ENCODE results near the gene CPE. TPM values are rescaled to one million over a fixed set of nuclear protein-coding genes. Genes with fewer than 3 reads are reported as not detected.
A peak's percentile ranks its signal among the peaks of the same experiment; 100 is the strongest.

Gene CPE
- total RNA-seq, 1 donor from 2014 or later = 43.6 TPM

DNA sequence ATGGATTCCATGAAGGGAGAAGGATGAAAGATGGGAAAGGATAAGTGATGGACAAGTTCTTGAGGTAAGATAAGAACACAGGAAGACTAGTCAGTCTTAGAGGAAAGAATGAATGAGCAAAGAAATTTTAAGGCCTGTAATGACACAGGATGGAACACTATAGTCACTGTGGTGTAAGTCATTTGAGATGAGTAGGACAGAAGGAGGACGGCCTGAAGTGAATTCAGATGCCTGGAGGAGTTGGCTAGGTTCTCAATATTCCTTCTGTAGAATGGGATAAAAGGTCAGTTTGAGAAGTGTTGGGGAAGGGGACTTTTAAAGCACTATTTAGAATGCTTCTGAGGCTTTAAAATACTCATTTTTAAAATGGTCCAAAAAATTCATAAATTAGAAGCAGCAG, 47.4 kb upstream of the CPE start:
- peaks cover 96% of the 10 kb centered on the region for H3K79me2 ChIP-seq (ENCODE audit: low read depth)
- peak overlapping the region; percentile 18 for H3K9ac ChIP-seq
- peaks cover 86% of the 10 kb centered on the region for H4K20me1 ChIP-seq (ENCODE audit: low read depth)
- H3K27ac ChIP-seq = no peak overlapping the region
- H3K9me3 ChIP-seq (ENCODE audit: low read depth) = no peaks in the 10 kb centered on the region
- H3K36me3 ChIP-seq = peaks cover 15% of the 10 kb centered on the region
- H3F3A ChIP-seq (ENCODE audit: low read depth) = peaks cover 18% of the 10 kb centered on the region
- H3K27me3 Mint-ChIP-seq (ENCODE audit: insufficient read depth, low read depth) = no peaks in the 10 kb centered on the region
- TF ChIP-seq, protein P1, sequence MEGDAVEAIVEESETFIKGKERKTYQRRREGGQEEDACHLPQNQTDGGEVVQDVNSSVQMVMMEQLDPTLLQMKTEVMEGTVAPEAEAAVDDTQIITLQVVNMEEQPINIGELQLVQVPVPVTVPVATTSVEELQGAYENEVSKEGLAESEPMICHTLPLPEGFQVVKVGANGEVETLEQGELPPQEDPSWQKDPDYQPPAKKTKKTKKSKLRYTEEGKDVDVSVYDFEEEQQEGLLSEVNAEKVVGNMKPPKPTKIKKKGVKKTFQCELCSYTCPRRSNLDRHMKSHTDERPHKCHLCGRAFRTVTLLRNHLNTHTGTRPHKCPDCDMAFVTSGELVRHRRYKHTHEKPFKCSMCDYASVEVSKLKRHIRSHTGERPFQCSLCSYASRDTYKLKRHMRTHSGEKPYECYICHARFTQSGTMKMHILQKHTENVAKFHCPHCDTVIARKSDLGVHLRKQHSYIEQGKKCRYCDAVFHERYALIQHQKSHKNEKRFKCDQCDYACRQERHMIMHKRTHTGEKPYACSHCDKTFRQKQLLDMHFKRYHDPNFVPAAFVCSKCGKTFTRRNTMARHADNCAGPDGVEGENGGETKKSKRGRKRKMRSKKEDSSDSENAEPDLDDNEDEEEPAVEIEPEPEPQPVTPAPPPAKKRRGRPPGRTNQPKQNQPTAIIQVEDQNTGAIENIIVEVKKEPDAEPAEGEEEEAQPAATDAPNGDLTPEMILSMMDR (IDR thresholded peaks at IDR 0.05) = no peak
- TF ChIP-seq EZH2phosphoT487 (IDR thresholded peaks at IDR 0.05) = no peak
- no peak for TF ChIP-seq EZH2 (IDR thresholded peaks at IDR 0.05)
- no peak overlapping the region for H3K4me3 Mint-ChIP-seq
- no peak overlapping the region for H3K27ac Mint-ChIP-seq
- no peak overlapping the region for H2AFZ ChIP-seq (replicated peaks)
- DNase-seq (ENCODE audit: low spot score) = no peak
- no peaks in the 10 kb centered on the region for H3K9me3 Mint-ChIP-seq
- H3K4me1 Mint-ChIP-seq = peaks cover 47% of the 10 kb centered on the region
- peaks cover 58% of the 10 kb centered on the region for H3K4me1 ChIP-seq
- peak overlapping the region; percentile 86 for H3K4me2 ChIP-seq
- H3K36me3 Mint-ChIP-seq = peaks cover 33% of the 10 kb centered on the region
- H3K27me3 ChIP-seq = no peaks in the 10 kb centered on the region
- H3K4me3 ChIP-seq = peak overlapping the region; percentile 89

DNA sequence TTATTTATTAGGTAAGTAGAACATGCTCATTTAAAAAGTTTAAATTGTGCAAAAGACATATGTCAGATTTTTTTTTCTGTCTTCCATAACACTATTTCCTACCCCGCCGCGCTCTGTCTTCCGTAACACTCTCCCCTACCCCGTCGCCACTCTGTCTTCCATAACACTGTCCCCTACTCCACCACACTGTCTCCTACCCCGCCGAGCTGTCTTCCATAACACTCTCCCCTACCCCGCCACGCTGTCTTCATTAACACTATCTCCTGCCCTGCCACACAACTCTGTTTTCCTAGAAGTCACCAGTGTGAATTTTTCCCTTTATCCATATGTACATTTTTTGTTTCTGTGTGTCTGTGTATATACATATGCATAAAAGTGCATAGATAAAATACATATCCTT, 47.0 kb upstream of the CPE start:
- peaks cover 15% of the 10 kb centered on the region for H3K36me3 ChIP-seq
- peaks cover 91% of the 10 kb centered on the region for H4K20me1 ChIP-seq (ENCODE audit: low read depth)
- peaks cover 96% of the 10 kb centered on the region for H3K79me2 ChIP-seq (ENCODE audit: low read depth)
- Mint-ChIP-seq H3K27me3 (ENCODE audit: insufficient read depth, low read depth) (no peaks in the 10 kb centered on the region), H3K4me3 (no peak overlapping the region), H3K9me3 (no peaks in the 10 kb centered on the region), H3K27ac (no peak overlapping the region), H3K36me3 (peaks cover 33% of the 10 kb centered on the region), H3K4me1 (peaks cover 51% of the 10 kb centered on the region)
- H3K4me2 ChIP-seq = peak overlapping the region; percentile 86
- peak overlapping the region; percentile 89 for H3K4me3 ChIP-seq
- no peak overlapping the region for H2AFZ ChIP-seq (replicated peaks)
- H3K9me3 ChIP-seq (ENCODE audit: low read depth) = no peaks in the 10 kb centered on the region
- TF ChIP-seq EZH2 (IDR thresholded peaks at IDR 0.05) (no peak), EZH2phosphoT487 (IDR thresholded peaks at IDR 0.05) (no peak)
- TF ChIP-seq, protein P1 (IDR thresholded peaks at IDR 0.05) = no peak
- peak overlapping the region; percentile 18 for H3K9ac ChIP-seq
- no peaks in the 10 kb centered on the region for H3K27me3 ChIP-seq
- no peak overlapping the region for H3K27ac ChIP-seq
- peak; percentile 34 for DNase-seq (ENCODE audit: low spot score)
- peaks cover 58% of the 10 kb centered on the region for H3K4me1 ChIP-seq
- H3F3A ChIP-seq (ENCODE audit: low read depth) = peaks cover 19% of the 10 kb centered on the region

DNA sequence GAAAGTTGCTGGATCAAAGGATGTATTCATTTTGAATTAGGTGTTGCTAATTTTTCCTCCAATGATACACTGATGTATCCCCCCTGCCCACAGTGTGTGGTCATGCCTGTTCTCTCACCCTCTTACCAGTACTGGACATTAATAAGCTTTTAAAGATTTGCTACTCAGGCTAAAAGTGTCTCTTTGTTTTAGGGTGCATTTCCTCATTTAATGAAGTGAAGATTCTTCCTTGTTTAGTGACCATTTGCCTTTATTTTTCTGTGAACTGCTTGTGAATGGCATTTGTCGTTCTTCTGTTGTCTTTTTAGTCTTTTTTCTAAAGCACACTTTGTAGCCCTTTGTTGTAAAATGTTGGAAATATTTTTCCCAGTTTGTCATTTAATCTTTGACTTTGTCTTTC, 46.3 kb upstream of the CPE start:
- H3K4me1 ChIP-seq = peaks cover 60% of the 10 kb centered on the region
- TF ChIP-seq EZH2phosphoT487 (IDR thresholded peaks at IDR 0.05) (no peak), EZH2 (IDR thresholded peaks at IDR 0.05) (no peak)
- TF ChIP-seq, protein P1 (IDR thresholded peaks at IDR 0.05) = no peak
- no peak overlapping the region for H3K9ac ChIP-seq
- no peaks in the 10 kb centered on the region for H3K9me3 ChIP-seq (ENCODE audit: low read depth)
- H4K20me1 ChIP-seq (ENCODE audit: low read depth) = peaks cover 98% of the 10 kb centered on the region
- H3K79me2 ChIP-seq (ENCODE audit: low read depth) = peaks cover 100% of the 10 kb centered on the region
- no peak overlapping the region for H3K4me3 Mint-ChIP-seq
- H3K9me3 Mint-ChIP-seq = no peaks in the 10 kb centered on the region
- H3F3A ChIP-seq (ENCODE audit: low read depth) = peaks cover 19% of the 10 kb centered on the region
- peak overlapping the region; percentile 89 for H3K4me3 ChIP-seq
- H2AFZ ChIP-seq (replicated peaks) = no peak overlapping the region
- H3K27me3 Mint-ChIP-seq (ENCODE audit: insufficient read depth, low read depth) = no peaks in the 10 kb centered on the region
- no peaks in the 10 kb centered on the region for H3K27me3 ChIP-seq
- peaks cover 15% of the 10 kb centered on the region for H3K36me3 ChIP-seq
- H3K36me3 Mint-ChIP-seq = peaks cover 35% of the 10 kb centered on the region
- no peak for DNase-seq (ENCODE audit: low spot score)
- peak overlapping the region; percentile 86 for H3K4me2 ChIP-seq
- H3K27ac Mint-ChIP-seq = no peak overlapping the region
- H3K27ac ChIP-seq = no peak overlapping the region
- peaks cover 51% of the 10 kb centered on the region for H3K4me1 Mint-ChIP-seq
